ACC112 (cell line): ENCODE data around the gene PPP2R5C.

Experiments used
- H2AFZ ChIP-seq: fragments of 200-600 bp; sonication (generic); one replicate; pipeline ENCODE4 v1.6.0; 2017; ENCODE audit warnings: antibody characterized with exemption, low read length; ENCODE audit not compliant: unreplicated experiment
- H3K27ac ChIP-seq: fragments of 200-600 bp; sonication (generic); 2 replicates; pipeline ENCODE4 v1.5.1; 2014; ENCODE audit warnings: low read depth, mild to moderate bottlenecking, antibody characterized with exemption, low read length, moderate library complexity
- H3K27me3 ChIP-seq: fragments of 200-600 bp; sonication (generic); 2 replicates; pipeline ENCODE4 v1.6.1; 2014; ENCODE audit warnings: mild to moderate bottlenecking, antibody characterized with exemption, low read length, moderate library complexity, mixed read lengths; ENCODE audit not compliant: insufficient read depth
- H3K36me3 ChIP-seq: fragments of 200-600 bp; sonication (generic); 2 replicates; pipeline ENCODE4 v1.6.1; 2016; ENCODE audit warnings: mild to moderate bottlenecking, antibody characterized with exemption, low read length, moderate library complexity, mixed read lengths; ENCODE audit not compliant: insufficient read depth
- H3K4me1 ChIP-seq: fragments of 200-600 bp; sonication (generic); one replicate; pipeline ENCODE4 v1.6.1; 2016; ENCODE audit warnings: low read length, mixed read lengths; ENCODE audit not compliant: insufficient read depth, unreplicated experiment, control insufficient read depth
- H3K4me3 ChIP-seq: fragments of 200-600 bp; sonication (generic); 2 replicates; pipeline ENCODE4 v1.5.1; 2014; ENCODE audit warnings: mild to moderate bottlenecking, low read depth, low read length
- H3K79me2 ChIP-seq: fragments of 200-600 bp; sonication (generic); one replicate; pipeline ENCODE4 v1.6.0; 2016; ENCODE audit warnings: low read length; ENCODE audit not compliant: control insufficient read depth, unreplicated experiment, insufficient read depth

PPP2R5C gene

GRCh38 chr14:101932673-101933072 lies 171.2 kb downstream of the PPP2R5C start:
- no peak overlapping the region for H3K4me3 ChIP-seq
- peaks cover 6% of the 10 kb centered on the region for H3K4me1 ChIP-seq
- H3K79me2 ChIP-seq = no peaks in the 10 kb centered on the region
- no peak overlapping the region for H2AFZ ChIP-seq
- no peak overlapping the region for H3K27ac ChIP-seq
- no peaks in the 10 kb centered on the region for H3K27me3 ChIP-seq
- H3K36me3 ChIP-seq = no peaks in the 10 kb centered on the region

GRCh38 chr14:101933209-101933608 lies 171.7 kb downstream of the PPP2R5C start:
- no peaks in the 10 kb centered on the region for H3K79me2 ChIP-seq
- no peak overlapping the region for H2AFZ ChIP-seq
- H3K36me3 ChIP-seq = no peaks in the 10 kb centered on the region
- no peaks in the 10 kb centered on the region for H3K27me3 ChIP-seq
- no peak overlapping the region for H3K4me3 ChIP-seq
- no peak overlapping the region for H3K27ac ChIP-seq
- H3K4me1 ChIP-seq = peaks cover 2% of the 10 kb centered on the region

GRCh38 chr14:101934601-101935150 lies 173.2 kb downstream of the PPP2R5C start:
- H3K27me3 ChIP-seq = no peaks in the 10 kb centered on the region
- H3K4me3 ChIP-seq = no peak overlapping the region
- H2AFZ ChIP-seq = no peak overlapping the region
- no peak overlapping the region for H3K27ac ChIP-seq
- no peaks in the 10 kb centered on the region for H3K79me2 ChIP-seq
- no peaks in the 10 kb centered on the region for H3K4me1 ChIP-seq
- no peaks in the 10 kb centered on the region for H3K36me3 ChIP-seq

- H3K27ac ChIP-seq = no peak overlapping the region
- H3K27me3 ChIP-seq = peaks cover 4% of the 10 kb centered on the region; the same call in 1 of the 2 replicates
- no peaks in the 10 kb centered on the region for H3K4me1 ChIP-seq
- no peak overlapping the region for H2AFZ ChIP-seq
- no peaks in the 10 kb centered on the region for H3K79me2 ChIP-seq
- no peaks in the 10 kb centered on the region for H3K36me3 ChIP-seq
- no peak overlapping the region for H3K4me3 ChIP-seq
Measured at GRCh38 chr14:101937926-101938767, 176.6 kb downstream of the PPP2R5C start.

- Histone ChIP-seq H2AFZ (no peak overlapping the region), H3K4me1 (no peaks in the 10 kb centered on the region), H3K27ac (no peak overlapping the region), H3K27me3 (peaks cover 4% of the 10 kb centered on the region; the same call in 1 of the 2 replicates), H3K79me2 (no peaks in the 10 kb centered on the region), H3K36me3 (no peaks in the 10 kb centered on the region), H3K4me3 (no peak overlapping the region)
Measured at GRCh38 chr14:101939646-101940170, 178.2 kb downstream of the PPP2R5C start.

- Histone ChIP-seq H3K27me3 (peaks cover 4% of the 10 kb centered on the region; the same call in 1 of the 2 replicates), H3K4me1 (no peaks in the 10 kb centered on the region), H3K4me3 (no peak overlapping the region), H3K79me2 (peaks cover 13% of the 10 kb centered on the region), H2AFZ (no peak overlapping the region), H3K36me3 (no peaks in the 10 kb centered on the region), H3K27ac (no peak overlapping the region)
Measured at GRCh38 chr14:101944451-101944850, 182.9 kb downstream of the PPP2R5C start.

GRCh38 chr14:101945171-101945570 lies 183.7 kb downstream of the PPP2R5C start:
- H3K27me3 ChIP-seq = peaks cover 4% of the 10 kb centered on the region; the same call in 1 of the 2 replicates

GRCh38 chr14:101947577-101947903 lies 186.0 kb downstream of the PPP2R5C start:
- Histone ChIP-seq H3K79me2 (peaks cover 29% of the 10 kb centered on the region), H3K4me3 (peak overlapping the region; percentile 89), H3K36me3 (no peaks in the 10 kb centered on the region), H3K4me1 (peaks cover 5% of the 10 kb centered on the region), H2AFZ (peak overlapping the region; percentile 70), H3K27ac (peak overlapping the region; percentile 97), H3K27me3 (peaks cover 2% of the 10 kb centered on the region; the same call in 1 of the 2 replicates)

More at GRCh38 chr14:101945171-101945570, 183.7 kb downstream of the PPP2R5C start:
- H3K36me3 ChIP-seq = no peaks in the 10 kb centered on the region
- peaks cover 20% of the 10 kb centered on the region for H3K79me2 ChIP-seq
- no peak overlapping the region for H3K4me3 ChIP-seq
- H3K27ac ChIP-seq = no peak overlapping the region
- peaks cover 2% of the 10 kb centered on the region for H3K4me1 ChIP-seq
- no peak overlapping the region for H2AFZ ChIP-seq

GRCh38 chr14:101947904-101948665 lies 186.6 kb downstream of the PPP2R5C start:
- Histone ChIP-seq H3K79me2 (peaks cover 29% of the 10 kb centered on the region), H3K4me3 (peak overlapping the region; percentile 89), H3K27ac (peak overlapping the region; percentile 97), H3K4me1 (peaks cover 5% of the 10 kb centered on the region), H3K36me3 (no peaks in the 10 kb centered on the region), H2AFZ (peak overlapping the region; percentile 89), H3K27me3 (no peaks in the 10 kb centered on the region)

GRCh38 chr14:101948666-101949216 lies 187.2 kb downstream of the PPP2R5C start:
- H2AFZ ChIP-seq = peak overlapping the region; percentile 89
- H3K27ac ChIP-seq = peak overlapping the region; percentile 97
- peak overlapping the region; percentile 89 for H3K4me3 ChIP-seq
- H3K36me3 ChIP-seq = no peaks in the 10 kb centered on the region
- peaks cover 29% of the 10 kb centered on the region for H3K79me2 ChIP-seq
- peaks cover 5% of the 10 kb centered on the region for H3K4me1 ChIP-seq
- no peaks in the 10 kb centered on the region for H3K27me3 ChIP-seq
